GM19467 (cell line): ENCODE results near the gene CA12.
"Not testable (repeated sequence)": the region's sequence is repeated elsewhere in the genome, so short reads cannot be mapped to it uniquely, and the experiment has no call there.

ENCODE experiments used
- ATAC-seq: cut with Tn5 transposase; IDR thresholded peaks from one replicate; pipeline ENCODE4 v1.9.1; 2021; ENCODE audit warnings: mild to moderate bottlenecking, moderate library complexity; ENCODE audit not compliant: unreplicated experiment

Gene CA12

GRCh38 chr15:63360170-63360569 is 21.5 kb downstream of the CA12 start:
- ATAC-seq: no peak

DNA sequence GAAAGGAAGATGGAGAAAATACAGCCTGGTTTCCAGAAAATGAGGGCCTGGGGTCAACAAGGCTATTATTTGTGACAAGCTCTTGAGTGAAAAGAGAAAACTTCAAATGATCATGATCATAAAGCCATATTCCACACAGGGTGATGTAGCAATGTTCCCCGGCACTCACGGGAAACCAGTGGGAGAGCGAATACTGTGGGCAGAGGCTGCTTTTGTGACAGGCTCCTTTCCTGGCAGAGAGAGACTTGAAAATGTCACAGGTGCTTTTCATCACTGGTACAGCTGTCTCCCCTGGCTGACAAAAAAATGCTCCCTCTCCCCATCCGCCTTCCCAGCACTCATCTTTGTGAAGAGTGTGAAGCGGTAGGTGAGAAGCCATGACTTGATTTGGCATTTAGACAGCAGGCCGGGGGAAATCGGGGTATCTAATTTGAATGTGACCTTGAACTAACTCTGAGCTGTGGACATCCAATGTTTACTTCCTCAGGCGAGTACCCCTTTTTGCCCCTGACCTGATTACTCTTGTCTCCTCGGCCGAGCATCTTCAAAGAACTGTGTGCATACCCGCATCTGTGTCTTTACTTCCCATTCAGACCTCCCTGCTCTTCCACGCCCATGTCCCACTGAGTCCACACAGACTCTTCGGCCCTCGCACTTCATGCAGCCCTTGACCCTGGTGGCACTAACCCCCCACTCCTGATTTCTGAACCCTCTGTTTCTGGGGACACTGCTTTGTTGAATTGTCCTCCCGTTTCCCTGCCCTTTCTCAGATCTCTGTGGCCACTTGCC is 23.2 kb downstream of the CA12 start:
- no peak for ATAC-seq

- no peak for ATAC-seq
Observed at GRCh38 chr15:63357731-63358130, 23.9 kb downstream of the CA12 start.

GRCh38 chr15:63357061-63357460 is 24.6 kb downstream of the CA12 start:
- ATAC-seq: no peak

- no peak for ATAC-seq
Observed at GRCh38 chr15:63354821-63355650, 26.6 kb downstream of the CA12 start.

DNA sequence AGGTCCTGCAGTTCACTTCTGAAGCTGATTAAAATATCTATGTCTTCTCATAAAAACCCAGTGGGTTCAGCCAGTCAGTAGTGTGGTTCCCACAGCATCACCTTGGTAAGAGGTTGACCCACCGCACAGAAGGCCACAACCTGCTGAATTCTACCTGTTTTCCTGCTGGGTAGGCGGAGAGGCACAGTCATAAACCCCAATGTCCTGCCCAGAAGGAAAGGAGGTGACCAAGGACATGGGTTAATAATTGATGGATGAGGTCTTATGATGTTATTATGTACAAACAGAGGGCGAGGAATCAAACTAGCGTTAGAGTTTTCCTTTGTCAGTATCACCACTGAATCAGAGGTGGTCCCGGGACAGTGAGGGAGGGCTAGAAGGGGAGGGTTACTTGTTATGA is 27.8 kb downstream of the CA12 start:
- ATAC-seq: no peak

DNA sequence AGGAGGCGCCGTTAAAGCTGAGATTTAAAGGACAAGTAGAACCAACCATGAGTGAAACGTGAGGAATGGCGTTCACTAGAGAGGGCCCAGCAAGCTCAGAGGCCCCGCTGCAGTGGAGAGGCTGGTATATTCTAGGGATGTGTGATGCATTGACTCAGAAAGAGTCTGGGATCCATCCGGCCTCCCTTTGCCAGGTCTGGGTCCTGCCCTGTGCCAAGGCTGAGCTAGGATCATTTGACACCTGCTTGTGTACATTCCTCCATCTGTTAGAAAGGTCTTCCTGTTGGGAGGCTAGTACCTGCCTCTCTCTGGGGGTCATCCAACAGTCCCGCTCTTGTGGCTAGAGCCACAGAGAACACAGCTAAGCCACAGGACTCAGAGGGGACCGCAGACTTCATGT is 28.4 kb downstream of the CA12 start:
- no peak for ATAC-seq

DNA sequence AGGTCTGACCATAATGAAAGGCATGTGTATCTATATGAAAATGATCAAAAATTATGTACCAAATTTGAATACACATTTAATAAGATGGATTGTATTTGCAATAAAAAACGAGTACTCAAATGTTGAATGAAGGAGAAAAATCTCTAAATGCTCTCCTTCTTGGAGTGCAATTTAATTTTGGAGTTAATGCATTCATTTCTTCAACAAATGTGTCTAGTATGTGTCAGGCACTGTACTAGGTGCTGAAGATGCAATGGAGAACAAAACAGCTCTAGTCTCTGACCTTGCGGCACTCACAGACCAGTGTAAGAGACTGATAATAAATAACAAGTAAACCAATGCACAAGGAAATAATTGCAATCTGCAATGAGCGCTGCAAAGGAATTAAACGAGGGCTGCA is 28.8 kb downstream of the CA12 start:
- no peak for ATAC-seq

GRCh38 chr15:63351170-63351569 is 30.5 kb downstream of the CA12 start:
- ATAC-seq: no peak

DNA sequence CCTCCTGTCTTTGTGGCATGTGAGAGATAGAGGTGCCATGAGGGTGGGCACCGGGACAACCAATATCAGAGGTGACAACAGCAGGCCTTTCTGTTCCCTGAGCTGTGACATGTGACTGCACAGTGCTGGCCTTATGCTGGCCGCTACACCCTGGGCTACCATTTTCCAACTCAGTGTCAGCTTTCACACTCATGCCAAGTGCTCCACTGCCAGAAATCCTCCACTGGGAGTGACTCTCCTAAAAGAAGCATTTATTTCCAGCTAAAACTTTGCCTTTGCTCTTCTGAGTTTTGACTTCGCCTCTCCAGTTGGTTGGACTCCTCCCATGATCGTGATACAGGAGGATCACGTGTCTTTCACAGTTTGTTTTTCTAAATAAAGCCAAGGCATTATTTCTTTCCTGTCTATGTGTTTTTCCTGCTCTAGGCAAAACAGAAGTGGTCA is 31.4 kb downstream of the CA12 start:
- ATAC-seq: no peak

DNA sequence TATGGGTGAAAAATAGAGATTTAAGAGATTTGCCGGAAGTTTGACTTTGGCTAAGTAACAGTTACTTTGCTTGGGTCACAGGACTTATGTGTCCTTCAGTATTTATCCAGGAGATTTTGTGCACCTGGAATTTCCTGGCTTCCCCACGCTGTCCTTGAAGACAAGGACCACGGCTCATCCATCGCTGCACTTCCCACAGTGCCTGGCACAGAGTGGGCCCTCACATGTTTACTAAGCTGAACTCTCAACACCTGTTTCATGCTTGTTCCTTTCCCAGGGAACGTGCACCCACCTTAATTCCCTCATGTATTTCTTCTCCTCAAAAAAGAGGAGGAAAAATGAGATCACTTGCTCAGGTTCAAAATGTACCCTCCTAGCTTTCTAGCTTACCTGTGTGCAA is 32.0 kb downstream of the CA12 start:
- no peak for ATAC-seq

- ATAC-seq: no peak
Observed at GRCh38 chr15:63349156-63349555, 32.5 kb downstream of the CA12 start.

- no peak for ATAC-seq
Observed at GRCh38 chr15:63348392-63348791, 33.3 kb downstream of the CA12 start.

DNA sequence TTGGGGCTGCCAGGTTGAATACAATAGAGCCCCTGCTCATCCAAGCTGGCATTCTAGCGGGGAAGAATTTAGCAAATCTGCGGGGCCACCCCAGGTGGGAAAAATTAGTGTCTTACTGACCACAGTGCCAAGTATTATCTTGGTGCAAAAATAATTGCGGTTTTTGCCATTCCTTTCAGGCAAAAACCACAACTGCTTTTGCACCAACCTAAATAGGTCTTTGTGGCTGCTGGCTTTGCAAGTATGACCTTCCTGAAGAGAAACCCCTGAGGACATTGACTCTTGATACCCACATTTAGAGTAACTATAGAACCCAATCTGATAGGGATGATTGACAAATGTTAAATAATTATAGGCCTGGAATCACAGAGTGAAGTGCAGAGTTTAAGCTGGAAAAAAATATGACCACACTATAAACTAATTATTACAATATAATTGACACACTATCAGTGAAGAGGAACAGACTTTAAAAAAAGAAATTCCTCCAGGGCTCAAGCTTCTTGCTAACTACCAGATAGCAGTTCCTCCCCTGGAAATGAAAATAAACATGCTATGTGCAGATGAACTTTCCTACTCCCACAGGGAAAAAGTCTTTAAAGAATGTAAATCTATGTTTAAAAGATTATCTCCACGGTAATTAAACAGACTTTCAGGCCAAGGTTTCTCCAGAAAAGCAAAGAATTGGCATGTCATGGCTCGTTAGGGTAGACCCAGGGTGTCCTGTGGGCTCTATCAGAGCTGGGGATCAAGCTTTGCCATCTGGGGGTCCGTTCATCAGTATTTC is 34.4 kb downstream of the CA12 start:
- no peak for ATAC-seq

DNA sequence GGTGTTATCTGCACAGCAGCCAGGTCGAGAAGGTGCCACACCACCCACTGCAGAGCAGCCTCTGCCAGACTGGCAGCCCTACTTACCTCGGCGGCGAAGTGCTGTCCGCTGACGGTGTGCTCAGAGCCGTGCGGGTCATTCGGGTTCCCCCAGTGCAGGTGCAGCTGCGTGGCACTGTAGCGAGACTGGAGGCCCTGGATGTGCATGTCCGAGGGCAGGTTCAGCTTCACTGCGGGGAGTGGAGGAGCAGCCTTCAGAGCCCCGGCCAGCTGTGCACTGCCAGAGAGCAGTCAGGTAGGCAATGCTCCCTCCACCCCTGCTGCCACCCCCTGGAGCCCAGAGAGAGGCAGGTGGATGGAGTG is 36.3 kb downstream of the CA12 start:
- no peak for ATAC-seq

- no peak for ATAC-seq
Observed at GRCh38 chr15:63344731-63345390, 36.8 kb downstream of the CA12 start.

- ATAC-seq: not testable (repeated sequence)
Observed at GRCh38 chr15:63342996-63343562, 38.6 kb downstream of the CA12 start.

GRCh38 chr15:63341898-63342297 is 39.7 kb downstream of the CA12 start:
- no peak for ATAC-seq

GRCh38 chr15:63340878-63341277 is 40.8 kb downstream of the CA12 start:
- no peak for ATAC-seq

- ATAC-seq: no peak
Observed at GRCh38 chr15:63340353-63340752, 41.3 kb downstream of the CA12 start.

- no peak for ATAC-seq
Observed at GRCh38 chr15:63339836-63340235, 41.8 kb downstream of the CA12 start.
